OCI-LY3 (cell line): ENCODE measurements around the gene SCN4A.

Experiments
- H2AFZ ChIP-seq: fragments of 200-600, 300-600 bp; shearing (Covaris generic); 2 replicates; pipeline ENCODE4 v1.6.0; 2014; ENCODE audit warnings: antibody characterized with exemption, low read depth, low read length
- H3K27ac ChIP-seq: fragments of 200-600, 300-600 bp; sonication (generic); 2 replicates; pipeline ENCODE4 v1.5.1; 2014; ENCODE audit warnings: mild to moderate bottlenecking, low read length, moderate library complexity, mixed read lengths
- H3K27me3 ChIP-seq: fragments of 200-600, 300-600 bp; sonication (generic); 2 replicates; pipeline ENCODE4 v1.6.1; 2014; ENCODE audit warnings: low read depth, low read length, mixed read lengths
- H3K36me3 ChIP-seq: fragments of 200-600, 300-600 bp; sonication (generic); replicated peaks from 2 replicates; pipeline ENCODE3; 2014; ENCODE audit warnings: low read depth, low read length, mixed read lengths
- H3K4me1 ChIP-seq: fragments of 300-600, 200-600 bp; sonication (generic); 2 replicates; pipeline ENCODE4 v1.6.1; 2014; ENCODE audit warnings: low read length, mixed read lengths
- H3K4me2 ChIP-seq: fragments of 200-600, 300-600 bp; sonication (generic); 2 replicates; pipeline ENCODE4 v1.6.1; 2014; ENCODE audit warnings: low read length, mixed read lengths
- H3K4me3 ChIP-seq: fragments of 300-600, 200-600 bp; sonication (generic); 2 replicates; pipeline ENCODE4 v1.5.1; 2014; ENCODE audit warnings: antibody characterized with exemption, mild to moderate bottlenecking, low read length, moderate library complexity
- H3K79me2 ChIP-seq: fragments of 300-600, 200-600 bp; shearing (Covaris generic); 2 replicates; pipeline ENCODE4 v1.6.1; 2014; ENCODE audit warnings: mild to moderate bottlenecking, low read length, mixed read lengths
- H3K9ac ChIP-seq: fragments of 300-600, 200-600 bp; shearing (Covaris generic); 2 replicates; pipeline ENCODE4 v1.6.0; 2014; ENCODE audit warnings: mild to moderate bottlenecking, low read length, moderate library complexity
- H3K9me3 ChIP-seq: fragments of 200-600, 300-600 bp; shearing (Covaris generic); 2 replicates; pipeline ENCODE4 v1.6.1; 2014; ENCODE audit warnings: low read length, mixed read lengths; ENCODE audit not compliant: insufficient read depth
- H4K20me1 ChIP-seq: fragments of 200-600, 300-600 bp; sonication (generic); 2 replicates; pipeline ENCODE4 v1.6.1; 2016; ENCODE audit warnings: low read length, mixed read lengths; ENCODE audit not compliant: insufficient read depth
- CTCF ChIP-seq: fragments of 200-600, 300-600 bp; sonication (generic); IDR thresholded peaks from 2 replicates; pipeline ENCODE4 v1.5.1; 2014; ENCODE audit warnings: antibody characterized with exemption, low read length, low read depth
- EZH2phosphoT487 ChIP-seq: fragments of 200-600 bp; shearing (Covaris generic); IDR thresholded peaks from 2 replicates; pipeline ENCODE4 v1.6.1; 2018; ENCODE audit warnings: antibody characterized with exemption, mixed run types, low read depth

Gene SCN4A

DNA sequence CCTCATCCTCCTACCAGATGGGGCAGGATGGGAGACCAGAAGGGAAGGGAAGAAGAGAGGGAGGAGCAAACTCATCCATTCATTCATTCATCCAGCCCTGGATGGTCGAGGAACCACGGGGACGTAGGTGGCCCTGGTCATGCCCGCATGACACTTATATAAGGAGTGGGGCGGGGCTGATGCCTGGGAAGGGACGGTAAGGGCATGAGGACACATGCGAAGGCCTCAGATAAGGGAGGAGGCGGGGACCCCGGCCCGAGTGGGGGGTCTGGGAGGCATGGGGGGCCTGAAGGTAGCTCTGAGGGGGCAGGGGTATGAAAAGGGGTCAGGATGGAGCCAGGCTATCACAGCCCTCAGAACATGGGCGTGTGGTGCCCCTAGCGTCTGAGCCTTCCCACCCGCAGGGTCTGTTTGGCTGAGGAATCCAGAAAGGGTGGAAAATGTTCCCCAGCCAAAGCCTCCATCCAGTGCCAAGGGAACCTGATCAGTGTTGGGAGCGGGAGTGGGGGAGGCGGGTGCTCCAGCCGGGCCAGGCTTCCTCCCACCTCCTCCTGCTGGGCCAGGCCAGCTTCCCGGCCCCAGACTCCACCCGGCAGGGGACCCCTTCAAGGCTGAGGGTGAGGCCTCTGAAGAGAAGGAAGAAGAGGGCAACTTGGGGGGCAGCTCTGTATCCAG, 23.0 kb downstream of the SCN4A start:
- Histone ChIP-seq H3K4me1 (peaks cover 42% of the 10 kb centered on the region), H3K9me3 (no peaks in the 10 kb centered on the region), H3K27me3 (peaks cover 15% of the 10 kb centered on the region), H2AFZ (no peak overlapping the region), H3K9ac (no peak overlapping the region), H3K4me3 (no peak overlapping the region), H4K20me1 (no peaks in the 10 kb centered on the region), H3K79me2 (no peaks in the 10 kb centered on the region), H3K36me3 (no peaks in the 10 kb centered on the region), H3K4me2 (no peak overlapping the region), H3K27ac (no peak overlapping the region)
- TF ChIP-seq CTCF, result 0 out of 2 replicates have a peak, but pooled peaks have one; percentile 9
- no peak for TF ChIP-seq EZH2phosphoT487

DNA sequence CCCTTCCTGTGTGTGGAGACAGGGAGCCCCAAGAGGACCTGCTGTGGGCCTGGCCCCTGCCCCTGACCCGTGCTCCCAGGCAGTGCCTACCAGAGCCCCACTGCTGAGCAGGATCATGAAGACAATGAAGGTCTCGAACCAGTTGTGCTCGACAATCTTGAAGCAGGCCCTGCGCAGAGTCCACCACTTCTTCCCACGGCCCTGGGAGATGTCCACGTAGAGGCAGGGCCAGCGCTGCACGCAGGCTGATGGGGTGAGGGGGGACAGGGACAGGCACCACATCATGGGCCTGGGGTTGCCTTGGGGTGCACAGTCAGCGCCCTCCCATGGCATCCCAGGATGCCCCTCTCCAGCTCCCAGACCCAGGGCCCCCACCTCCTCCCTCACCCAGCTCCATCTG, 24.2 kb downstream of the SCN4A start:
- H4K20me1 ChIP-seq, result no peaks in the 10 kb centered on the region
- no peak overlapping the region for H3K4me2 ChIP-seq
- no peaks in the 10 kb centered on the region for H3K9me3 ChIP-seq
- no peak overlapping the region for H3K4me3 ChIP-seq
- H3K9ac ChIP-seq, result no peak overlapping the region
- TF ChIP-seq CTCF (no peak), EZH2phosphoT487 (no peak)
- H3K27ac ChIP-seq, result no peak overlapping the region
- no peaks in the 10 kb centered on the region for H3K79me2 ChIP-seq
- no peak overlapping the region for H2AFZ ChIP-seq
- peaks cover 30% of the 10 kb centered on the region for H3K4me1 ChIP-seq
- peaks cover 15% of the 10 kb centered on the region for H3K27me3 ChIP-seq
- no peaks in the 10 kb centered on the region for H3K36me3 ChIP-seq

DNA sequence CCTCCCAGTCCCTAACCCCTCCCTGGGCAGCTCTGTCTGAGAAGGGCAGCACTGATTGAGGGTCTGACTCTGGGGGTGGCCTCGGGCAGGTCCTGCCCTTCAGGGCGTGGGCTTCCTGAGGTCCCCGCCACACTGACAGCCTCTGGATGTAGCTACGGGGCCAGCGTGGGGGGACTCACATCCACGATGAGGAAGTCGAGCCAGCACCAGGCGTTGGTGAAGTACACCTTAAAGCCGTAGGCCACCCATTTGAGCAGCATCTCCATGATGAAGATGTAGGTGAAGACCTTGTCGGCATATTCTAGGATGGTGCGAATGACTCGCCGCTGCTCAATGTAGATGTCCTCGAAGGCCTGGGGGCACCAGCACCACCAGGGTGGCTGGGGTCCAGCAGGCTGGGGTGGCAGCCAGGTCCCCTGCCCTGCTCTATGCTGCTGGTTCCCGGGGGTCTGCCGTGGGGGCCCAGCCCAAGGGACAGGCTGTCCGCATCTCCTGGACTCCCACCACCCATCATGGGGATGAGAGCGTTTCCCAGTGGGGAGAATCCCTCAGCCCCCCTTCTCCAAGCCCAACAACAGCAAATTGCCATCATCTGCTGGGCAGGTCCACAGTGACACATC, 24.9 kb downstream of the SCN4A start:
- H3K9ac ChIP-seq, result no peak overlapping the region
- H3K27ac ChIP-seq, result no peak overlapping the region
- H3K4me2 ChIP-seq, result no peak overlapping the region
- no peak overlapping the region for H3K4me3 ChIP-seq
- no peak overlapping the region for H2AFZ ChIP-seq
- peaks cover 15% of the 10 kb centered on the region for H3K27me3 ChIP-seq
- H3K9me3 ChIP-seq, result no peaks in the 10 kb centered on the region
- H3K36me3 ChIP-seq, result no peaks in the 10 kb centered on the region
- peaks cover 26% of the 10 kb centered on the region for H3K4me1 ChIP-seq
- no peak for TF ChIP-seq CTCF
- no peak for TF ChIP-seq EZH2phosphoT487
- no peaks in the 10 kb centered on the region for H3K79me2 ChIP-seq
- H4K20me1 ChIP-seq, result no peaks in the 10 kb centered on the region

DNA sequence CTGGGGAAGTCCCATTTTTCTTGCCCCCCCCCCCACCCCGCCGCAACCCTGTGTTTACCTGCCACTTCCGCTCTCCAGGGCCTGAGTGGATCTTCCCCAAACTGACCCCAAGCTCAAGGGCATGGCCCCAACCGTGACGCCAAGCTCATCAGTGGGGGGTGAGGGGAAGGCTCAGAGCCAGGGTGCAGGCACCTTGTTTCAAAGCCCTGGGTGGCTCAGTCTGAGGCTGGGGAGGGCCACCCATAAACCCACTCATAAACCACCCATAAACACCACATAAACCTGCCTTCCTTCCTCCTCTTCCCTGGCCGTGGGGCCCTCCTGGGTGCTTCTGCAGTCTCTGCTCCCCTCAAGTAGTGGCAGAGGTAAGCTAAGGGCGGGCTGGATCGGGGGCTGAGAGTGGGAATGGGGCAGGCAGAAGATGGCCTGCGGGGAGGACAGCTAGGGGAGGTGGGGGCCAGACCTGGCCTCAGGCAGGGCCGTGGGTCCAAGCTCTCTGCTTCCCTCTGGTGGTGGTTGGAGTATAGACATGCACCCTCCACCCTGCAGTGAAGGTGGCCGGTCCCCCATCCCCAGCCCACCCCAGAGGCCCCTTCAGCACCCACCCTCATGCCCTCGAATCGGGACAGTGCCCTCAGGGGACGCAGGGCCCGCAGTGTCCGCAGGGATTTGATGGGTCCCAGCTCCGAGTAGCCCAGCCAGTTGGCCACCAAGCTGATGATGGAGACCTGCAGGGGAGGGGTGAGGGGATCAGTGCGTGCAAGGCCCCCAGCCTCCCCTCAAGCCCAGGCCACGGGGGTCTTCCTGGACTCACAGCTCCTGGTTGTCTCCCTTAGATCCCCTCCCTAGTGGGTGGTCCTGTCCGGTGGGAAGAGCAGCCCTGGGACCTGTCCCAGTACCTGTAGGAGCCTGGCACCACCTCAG, 26.0 kb downstream of the SCN4A start:
- H2AFZ ChIP-seq, result peak overlapping the region; percentile 88; the same call in 1 of the 2 replicates
- no peaks in the 10 kb centered on the region for H3K36me3 ChIP-seq
- H3K4me3 ChIP-seq, result peak overlapping the region; percentile 72
- no peaks in the 10 kb centered on the region for H4K20me1 ChIP-seq
- H3K9me3 ChIP-seq, result no peaks in the 10 kb centered on the region
- H3K4me2 ChIP-seq, result peak overlapping the region; percentile 96
- TF ChIP-seq CTCF (peak; percentile 62), EZH2phosphoT487 (no peak)
- peak overlapping the region; percentile 68 for H3K27ac ChIP-seq
- no peaks in the 10 kb centered on the region for H3K79me2 ChIP-seq
- H3K27me3 ChIP-seq, result peaks cover 15% of the 10 kb centered on the region
- peaks cover 26% of the 10 kb centered on the region for H3K4me1 ChIP-seq
- peak overlapping the region; percentile 71 for H3K9ac ChIP-seq
